ENCODE data around the gene CENPV. TPM values are rescaled to one million over a fixed set of nuclear protein-coding genes. Genes with fewer than 3 reads are reported as not detected.
"Not testable (repeated sequence)": the region's sequence is repeated elsewhere in the genome, so short reads cannot be mapped to it uniquely, and the experiment has no call there.

Gene CENPV
- total RNA-seq (2014; rRNA removed) = 7.8 and 9.5 TPM in 2 replicates
- 19.4 TPM for polyA plus RNA-seq (2012)

DNA sequence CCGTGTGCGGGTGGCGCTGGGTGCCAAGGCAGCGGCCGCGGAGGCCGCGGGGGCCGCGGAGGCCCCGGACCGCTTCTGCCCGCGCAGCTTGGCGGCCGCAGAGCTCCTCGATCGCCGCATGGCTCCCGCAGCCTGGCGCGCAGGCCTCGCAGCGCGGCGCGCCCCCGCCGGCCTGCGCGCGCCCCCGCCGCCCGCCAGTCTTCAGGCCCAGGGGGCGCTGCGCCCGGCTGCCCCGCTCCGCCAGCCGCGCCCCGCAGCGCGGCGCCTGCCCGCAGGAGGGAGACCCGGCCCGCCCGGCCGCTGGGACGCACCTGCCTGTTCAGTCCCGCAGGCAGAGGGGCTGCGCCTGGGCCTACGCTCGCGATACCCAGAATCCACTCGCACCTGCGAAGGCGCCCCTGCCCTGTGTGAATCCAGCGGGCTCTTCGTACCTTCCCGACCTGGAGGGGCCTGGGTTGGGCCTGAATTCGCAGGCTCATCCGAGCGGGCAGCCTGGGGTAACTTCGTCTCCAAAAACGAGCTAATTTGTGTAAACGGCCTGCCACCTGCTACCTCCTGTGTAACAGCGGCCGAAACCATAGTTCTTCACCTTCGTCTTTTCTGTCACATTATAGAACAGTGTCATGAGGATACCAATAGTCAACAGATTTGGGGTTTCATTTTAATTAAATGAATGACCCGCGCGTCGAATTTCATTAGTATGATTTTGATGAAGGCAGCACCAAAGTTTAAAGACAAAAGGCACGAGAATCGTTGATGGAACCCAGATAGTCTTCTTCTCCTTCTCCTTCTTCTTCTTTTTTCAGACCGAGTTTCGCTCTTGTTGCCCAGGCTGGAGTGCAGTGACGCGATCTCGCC is at the start of gene CENPV:
Gene CENPV, minus strand, starts transcription at position 153 of the 858 bp plus-strand sequence. Its CDS starts 33 bp downstream, at position 120.
- DNase-seq (ENCODE audit: low read depth) = no peak

DNA sequence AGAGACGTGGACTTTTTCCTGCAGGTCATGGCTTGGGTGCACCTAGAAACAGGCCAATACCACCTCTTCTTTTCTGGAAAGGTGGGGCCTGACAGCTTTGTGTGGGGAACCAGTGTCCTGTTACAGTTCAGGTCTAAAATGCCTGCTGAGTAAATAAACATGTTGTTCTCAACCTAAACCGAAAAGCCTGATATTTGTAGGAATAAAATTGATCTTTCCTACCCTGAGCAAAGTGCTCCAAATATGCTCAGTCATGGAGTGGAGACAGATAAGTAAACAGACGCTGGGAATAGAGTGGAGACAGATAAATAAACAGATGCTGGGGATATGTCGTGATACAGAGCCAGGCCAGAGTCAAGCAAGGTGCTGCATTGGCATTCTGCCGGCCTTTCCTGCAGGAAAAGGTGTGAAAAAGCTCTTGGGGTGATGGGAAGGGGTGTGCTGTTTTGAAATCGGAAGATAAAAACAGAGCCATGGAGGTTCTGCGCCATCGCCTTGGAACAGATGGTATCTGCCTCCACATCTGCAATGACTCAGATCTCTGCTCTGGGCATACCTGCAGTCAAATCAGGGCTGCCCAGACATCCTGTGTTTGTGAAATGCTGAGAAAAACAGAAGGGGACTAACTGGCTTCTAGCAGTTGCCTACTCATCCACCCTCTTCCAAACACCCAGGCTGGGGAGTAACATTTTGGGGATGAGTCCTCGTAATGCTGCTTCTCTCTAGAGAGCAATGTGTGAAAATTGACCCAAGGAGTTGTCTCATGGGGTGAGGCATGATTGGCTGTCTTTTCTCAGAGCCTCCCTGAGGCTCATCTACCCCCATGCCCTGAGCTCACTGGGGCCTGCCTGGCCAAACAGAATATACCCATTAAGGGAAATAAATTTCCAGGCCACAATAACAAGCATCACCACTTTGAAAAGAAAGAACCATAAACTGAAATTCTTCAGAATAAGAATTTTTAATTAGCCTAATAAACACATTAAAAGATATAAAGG is 45.3 kb upstream of the CENPV start:
- no peak for DNase-seq (ENCODE audit: low read depth)

DNA sequence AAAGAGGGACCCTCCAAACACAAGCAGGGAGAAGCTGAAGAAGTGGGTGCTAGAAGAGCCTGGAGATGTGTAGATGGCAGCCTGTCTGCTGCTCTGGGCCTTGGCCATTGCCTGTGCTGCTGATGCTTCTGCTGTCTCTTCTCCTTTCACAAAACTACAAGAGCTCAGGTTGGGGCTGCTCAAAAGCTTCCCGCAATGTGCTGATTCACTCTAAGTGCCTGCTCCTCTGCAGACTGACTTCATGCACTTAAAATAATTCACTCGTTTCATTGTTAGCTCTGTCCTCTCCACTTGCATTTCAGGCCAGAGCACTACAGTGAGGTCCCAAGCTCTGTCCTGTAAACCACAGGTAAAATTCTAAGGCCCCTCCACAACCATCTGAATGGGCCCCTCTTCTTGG is 43.4 kb upstream of the CENPV start:
- not testable (repeated sequence) for DNase-seq (ENCODE audit: low read depth)

DNA sequence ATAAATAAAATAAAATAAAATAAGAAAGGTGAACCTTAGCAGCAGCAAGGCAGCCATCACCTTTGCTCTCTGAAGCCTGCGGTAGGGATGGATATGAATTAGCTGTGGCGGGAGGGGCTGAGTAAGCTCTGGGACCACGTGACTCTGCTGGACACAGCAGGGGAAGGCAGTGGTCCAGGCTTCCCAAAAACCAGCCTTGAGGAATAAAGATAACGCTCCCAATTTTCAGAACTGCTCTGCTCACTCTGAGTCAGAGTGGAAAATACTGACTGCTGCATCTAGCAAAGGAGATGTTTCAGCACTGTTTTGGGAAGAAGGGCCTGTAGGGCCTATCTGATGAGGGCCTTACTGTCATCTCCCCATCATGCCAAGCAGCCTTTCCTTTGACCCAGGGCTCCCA is 42.6 kb upstream of the CENPV start:
- not testable (repeated sequence) for DNase-seq (ENCODE audit: low read depth)

DNA sequence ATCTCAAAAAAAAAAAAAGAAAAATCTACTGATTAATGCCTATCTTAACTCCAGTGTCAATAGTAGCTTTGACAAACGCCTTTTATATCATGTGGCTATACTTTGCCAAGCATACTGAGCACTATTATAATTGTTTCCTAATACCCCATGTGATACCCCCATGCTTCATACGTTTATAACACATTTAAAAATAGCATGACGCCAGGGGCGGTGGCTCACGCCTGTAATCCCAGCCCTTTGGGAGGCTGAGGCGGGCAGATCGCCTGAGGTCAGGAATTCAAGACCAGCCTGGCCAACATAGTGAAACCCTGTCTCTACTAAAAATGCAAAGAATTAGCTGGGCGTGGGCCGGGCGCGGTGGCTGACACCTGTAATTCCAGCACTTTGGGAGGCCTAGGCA is 39.2 kb upstream of the CENPV start:
- not testable (repeated sequence) for DNase-seq (ENCODE audit: low read depth)

DNA sequence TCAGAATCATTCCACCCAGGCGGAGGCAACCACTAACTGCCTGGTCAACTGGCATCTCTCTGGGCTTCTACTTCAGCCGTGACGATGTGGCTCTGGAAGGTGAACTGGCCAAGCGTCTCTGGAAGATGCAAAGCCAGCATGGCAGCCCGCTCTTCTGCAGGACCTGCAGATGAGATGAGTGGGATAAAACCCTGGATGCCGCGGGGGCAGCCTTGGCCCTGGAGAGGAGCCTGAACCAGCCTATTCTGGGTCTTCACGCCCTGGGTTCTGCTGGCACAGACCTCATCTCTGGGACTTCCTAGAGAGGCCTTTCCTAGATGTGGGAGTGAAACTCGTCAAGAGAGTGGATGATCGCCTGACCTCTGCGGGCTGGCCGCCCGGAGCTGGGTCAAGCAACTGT is 38.2 kb upstream of the CENPV start:
- no peak for DNase-seq (ENCODE audit: low read depth)

DNA sequence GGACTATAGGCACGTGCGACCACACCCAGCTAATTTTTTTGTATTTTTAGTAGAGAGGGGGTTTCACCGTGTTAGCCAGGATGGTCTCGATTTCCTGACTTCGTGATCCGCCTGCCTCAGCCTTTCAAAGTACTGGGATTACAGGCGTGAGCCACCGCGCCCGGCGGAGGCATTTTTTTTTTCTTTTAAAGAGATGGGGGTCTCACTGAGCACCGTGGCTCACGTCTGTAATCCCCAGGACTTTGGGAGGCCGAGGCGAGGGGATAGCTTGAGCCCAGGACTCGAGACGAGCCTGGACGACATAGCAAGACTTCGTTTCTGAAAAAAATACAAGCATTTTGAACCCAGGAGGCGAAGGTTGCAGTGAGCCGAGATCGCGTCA is 32.8 kb upstream of the CENPV start:
- DNase-seq (ENCODE audit: low read depth) = not testable (repeated sequence)

DNA sequence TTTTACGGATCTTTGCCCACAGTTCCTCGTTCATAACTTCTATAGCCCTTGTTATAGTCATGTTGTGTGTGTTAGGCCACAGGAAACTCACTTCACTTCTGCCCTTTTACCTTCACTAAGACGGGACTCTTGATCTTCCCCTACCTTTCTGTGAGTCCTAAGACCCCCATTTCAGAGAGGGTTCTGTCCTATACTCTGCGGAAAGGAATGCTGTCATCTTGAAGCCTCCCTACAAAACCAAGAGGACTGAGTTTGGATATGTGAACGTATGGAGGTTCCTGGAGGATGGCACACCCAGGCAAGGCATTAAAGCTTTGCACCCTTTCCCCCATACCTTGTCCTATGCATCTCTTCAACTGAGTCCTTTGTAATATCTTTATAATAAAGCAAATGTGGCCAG is 31.3 kb upstream of the CENPV start:
- no peak for DNase-seq (ENCODE audit: low read depth)

DNA sequence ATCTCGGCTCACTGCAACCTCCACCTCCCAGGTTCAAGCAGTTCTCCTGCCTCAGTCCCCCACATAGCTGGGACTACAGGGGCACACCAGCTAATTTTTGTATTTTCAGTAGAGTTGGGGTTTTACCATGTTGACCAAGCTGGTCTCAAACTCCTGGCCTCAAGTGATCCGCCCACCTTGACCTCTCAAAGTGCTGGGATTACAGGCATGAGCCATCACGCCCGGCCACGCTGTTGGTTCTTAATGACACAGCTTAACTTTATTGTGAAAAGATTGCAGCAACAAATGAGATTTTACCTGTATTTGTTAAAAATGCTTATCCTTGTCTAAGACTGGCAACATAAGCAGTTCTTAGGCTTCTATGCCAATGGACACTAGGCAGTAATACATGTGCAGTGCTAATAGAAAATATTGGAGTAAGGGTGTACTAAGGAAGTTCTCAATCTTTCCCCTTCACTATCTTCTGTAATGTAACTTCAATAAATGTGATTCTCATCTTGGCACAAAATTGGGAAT is 30.6 kb upstream of the CENPV start:
- DNase-seq (ENCODE audit: low read depth) = no peak

DNA sequence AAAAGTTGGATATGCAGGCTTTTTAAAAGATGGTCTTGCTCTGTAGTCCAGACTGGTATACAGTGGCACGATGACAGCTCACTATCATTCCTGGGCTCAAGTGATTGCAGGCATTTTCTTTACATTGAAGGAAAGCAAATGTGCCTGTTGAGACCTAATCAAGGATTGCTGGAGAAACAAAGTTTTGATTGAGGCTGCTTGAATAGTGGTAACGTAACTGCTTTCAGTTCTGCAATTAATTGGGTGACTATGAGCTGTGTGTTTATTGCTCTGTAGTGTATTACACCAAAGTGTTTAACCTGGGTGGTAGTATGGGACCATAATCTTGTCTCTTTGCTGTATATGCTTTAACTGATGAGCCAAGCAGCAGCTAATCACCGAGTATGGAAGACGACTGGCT is 29.9 kb upstream of the CENPV start:
- no peak for DNase-seq (ENCODE audit: low read depth)

DNA sequence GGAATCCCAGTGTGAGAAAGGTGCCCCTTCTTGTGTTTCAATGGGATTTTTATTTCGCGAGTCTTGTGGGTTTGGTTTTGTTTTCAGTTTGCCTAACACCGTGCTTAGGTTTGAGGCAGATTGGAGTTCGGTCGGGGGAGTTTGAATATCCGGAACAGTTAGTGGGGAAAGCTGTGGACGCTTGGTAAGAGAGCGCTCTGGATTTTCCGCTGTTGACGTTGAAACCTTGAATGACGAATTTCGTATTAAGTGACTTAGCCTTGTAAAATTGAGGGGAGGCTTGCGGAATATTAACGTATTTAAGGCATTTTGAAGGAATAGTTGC is 28.2 kb upstream of the CENPV start:
- DNase-seq (ENCODE audit: low read depth) = no peak

DNA sequence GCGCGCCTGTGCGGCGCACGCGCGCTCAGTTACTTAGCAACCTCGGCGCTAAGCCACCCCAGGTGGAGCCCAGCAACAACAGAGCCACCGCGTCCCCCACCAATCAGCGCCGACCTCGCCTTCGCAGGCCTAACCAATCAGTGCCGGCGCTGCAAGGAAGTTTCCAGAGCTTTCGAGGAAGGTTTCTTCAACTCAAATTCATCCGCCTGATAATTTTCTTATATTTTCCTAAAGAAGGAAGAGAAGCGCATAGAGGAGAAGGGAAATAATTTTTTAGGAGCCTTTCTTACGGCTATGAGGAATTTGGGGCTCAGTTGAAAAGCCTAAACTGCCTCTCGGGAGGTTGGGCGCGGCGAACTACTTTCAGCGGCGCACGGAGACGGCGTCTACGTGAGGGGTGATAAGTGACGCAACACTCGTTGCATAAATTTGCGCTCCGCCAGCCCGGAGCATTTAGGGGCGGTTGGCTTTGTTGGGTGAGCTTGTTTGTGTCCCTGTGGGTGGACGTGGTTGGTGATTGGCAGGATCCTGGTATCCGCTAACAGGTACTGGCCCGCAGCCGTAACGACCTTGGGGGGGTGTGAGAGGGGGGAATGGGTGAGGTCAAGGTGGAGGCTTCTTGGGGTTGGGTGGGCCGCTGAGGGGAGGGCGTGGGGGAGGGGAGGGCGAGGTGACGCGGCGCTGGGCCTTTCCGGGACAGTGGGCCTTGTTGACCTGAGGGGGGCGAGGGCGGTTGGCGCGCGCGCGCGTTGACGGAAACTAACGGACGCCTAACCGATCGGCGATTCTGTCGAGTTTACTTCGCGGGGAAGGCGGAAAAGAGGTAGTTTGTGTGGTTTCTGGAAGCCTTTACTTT is 27.6 kb upstream of the CENPV start, which contains the start of gene UBB:
Gene UBB, plus strand, starts transcription at position 452 of the 856 bp plus-strand sequence. CDS start 817 bp downstream, outside the sequence.
- peak; percentile 97 for DNase-seq (ENCODE audit: low read depth)

DNA sequence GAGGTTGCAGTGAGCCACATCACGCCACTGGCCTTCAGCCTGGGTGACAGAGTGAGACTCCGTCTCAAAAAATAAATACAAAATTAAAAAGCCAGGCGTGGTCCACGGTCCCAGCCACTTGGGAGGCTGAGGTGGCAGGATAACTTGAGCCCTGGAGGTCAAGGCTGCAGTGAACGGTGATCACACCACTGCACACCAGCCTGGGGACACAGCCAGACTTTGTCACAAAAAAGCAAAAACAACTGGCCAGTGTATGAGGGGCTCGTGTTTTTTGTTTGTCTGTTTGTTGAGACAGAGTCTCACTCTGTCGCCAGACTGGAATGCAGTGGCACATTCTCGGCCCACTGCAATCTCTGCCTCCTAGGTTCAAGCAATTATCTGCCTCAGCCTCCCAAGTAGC is 26.4 kb upstream of the CENPV start:
- no peak for DNase-seq (ENCODE audit: low read depth)

DNA sequence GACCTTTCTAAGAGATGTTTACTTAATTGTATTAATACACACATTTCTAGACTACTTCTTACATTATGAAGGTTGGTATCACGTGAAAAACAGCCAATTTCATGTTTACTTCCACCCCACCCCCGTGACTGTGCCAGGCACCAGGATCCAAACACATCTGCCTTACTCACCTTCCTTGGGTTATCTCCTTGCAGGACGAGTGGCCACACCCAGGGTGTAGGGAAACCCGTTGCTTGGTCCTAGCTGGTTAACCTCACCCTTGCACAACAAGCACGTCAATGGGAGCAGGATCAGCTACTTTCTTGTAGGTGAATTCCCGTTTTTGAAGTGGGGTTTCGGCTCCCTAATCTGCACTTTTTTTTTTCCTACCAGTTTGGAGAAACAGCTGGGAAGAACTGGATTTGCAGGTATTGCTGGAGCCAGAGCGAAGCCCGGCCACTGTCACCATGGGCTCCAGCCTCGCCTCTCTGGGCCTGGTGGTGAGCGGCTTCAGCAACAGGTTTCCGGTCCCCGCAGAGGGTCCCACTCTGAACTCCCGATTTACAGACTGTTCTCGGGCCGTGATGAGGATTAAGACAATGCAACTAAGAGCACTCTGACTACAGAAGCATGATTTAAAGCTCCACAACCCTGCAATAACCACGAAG is 25.5 kb upstream of the CENPV start:
- no peak for DNase-seq (ENCODE audit: low read depth)

DNA sequence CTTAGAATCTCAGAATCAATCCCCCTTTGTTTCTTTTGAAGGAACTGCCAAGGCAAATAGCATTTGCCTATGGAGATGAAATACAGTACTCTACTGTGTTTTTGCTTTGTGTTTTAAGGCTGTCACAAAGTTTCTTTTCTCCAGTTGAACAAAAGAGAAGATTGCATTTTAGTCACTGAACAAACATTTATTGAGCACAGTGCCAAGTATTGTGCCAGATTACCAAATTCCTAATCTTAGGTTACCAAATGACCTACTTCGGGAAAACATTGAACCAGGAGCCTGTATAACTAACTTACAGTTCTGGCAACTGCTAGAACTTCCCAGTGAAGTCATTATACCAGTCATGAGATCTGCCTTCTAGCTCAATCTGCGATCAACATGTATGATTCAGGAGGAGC is 24.7 kb upstream of the CENPV start:
- peak; percentile 59 for DNase-seq (ENCODE audit: low read depth)

DNA sequence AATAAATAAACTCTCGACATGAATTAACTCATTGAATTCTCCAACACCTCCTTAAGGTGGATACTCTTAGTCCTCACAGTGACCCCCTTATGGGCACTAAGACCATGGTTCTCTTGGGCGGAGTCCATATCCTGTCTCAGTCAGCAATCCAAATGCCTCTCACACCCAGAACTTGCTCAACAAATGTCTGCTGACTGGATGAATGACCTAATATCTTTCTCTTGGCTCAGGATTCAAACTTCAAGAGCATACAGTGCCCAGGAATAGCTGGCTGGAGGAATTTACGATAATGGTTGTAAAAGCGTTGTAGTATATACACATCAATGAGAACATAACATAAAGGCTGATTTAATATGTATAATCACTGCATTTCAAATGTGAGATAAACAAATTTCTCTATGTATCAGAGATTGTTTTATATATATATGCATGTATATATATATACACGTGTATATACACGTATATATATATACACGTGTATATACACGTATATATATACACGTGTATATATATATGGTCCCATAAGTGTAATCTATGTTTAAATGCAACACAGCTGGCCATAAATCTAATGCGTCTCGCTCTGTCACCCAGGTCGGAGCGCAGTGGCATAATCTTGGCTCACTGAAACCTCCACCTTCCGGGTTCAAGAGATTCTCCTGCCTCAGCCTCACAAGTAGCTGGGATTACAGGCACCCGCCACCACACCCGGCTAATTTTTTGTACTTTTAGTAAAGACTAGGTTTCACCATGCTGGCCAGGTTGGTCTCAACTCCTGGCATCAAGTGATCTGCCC is 21.1 kb upstream of the CENPV start:
- no peak for DNase-seq (ENCODE audit: low read depth)

DNA sequence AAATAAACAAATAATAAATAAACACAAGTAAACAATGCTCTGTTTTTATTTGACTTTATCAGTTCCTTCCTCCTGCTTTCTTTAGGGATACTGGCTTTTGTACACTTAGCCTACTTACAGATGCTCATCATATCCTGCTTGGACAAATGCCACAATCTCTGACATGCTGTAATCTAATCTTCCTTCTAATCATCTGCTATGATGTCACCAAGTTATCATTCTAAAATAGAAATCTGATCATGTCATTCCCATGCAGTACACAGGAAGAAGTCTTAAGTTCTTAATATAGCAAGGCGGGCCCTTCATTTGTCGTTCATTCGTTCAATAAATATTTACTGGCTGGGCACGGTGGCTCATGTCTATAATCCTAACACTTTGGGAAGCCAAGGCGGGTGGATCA is 18.5 kb upstream of the CENPV start:
- DNase-seq (ENCODE audit: low read depth) = peak; percentile 85

DNA sequence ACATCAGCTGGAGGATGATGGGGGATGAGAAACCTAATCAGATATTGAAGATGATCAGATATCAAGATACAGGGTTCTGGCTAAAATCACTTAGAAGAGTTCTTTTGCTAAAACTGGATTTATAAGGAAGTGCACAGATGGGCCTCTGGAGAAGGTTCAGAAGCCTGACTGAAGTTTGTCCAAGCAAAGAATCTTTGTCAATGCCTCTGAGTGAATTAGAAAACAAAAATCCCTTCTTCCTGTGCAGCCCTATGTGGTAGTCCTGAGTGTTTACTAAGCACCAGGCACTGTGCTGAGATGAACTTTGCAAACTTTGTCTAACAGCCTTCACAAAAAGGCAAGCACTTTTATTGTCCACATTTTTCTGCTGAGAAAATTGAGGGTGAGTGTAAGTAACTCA is 11.4 kb upstream of the CENPV start:
- no peak for DNase-seq (ENCODE audit: low read depth)

DNA sequence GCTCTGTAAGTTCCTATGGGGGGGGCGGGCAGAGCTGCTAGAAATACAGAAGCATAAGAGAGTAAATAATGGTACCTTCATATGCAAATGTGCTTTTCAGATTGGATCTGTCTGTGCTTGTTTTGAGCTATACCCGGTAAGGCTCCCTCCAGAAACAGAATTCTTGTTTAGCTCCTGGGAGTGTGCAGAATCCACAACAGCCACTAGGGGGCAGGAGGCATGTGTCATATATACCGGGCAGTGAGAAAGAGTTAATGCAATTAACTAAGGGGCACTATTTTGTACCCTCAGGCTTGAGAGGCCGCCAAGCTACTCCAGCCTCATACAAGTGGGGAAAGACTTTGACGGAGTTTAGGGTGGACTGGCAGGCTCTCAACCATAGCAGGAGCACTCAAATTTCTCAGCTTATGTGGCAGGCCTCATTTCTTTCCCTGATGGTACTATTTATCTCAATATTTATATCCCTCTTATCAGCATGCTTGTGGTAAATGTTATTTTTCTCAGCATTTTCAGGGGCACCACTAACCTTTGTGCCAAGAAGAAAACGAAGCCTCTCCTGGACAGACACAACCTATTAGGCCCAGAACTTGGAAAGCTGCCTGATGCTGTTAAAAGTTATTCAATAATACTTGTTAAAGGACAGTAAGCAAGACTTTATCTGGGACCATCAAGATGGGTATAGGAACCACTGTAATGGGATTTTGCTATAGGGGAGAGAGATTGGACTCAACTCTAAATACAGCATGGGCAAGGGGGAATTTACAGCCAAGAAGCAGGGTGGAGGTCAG is 10.7 kb upstream of the CENPV start:
- DNase-seq (ENCODE audit: low read depth) = peak; percentile 60

Measured in LHCN-M2 (cell line).